Lower leg skin (tissue), 3 donors: ENCODE results near the gene SLC10A3.

Source experiments
- POLR2A ChIP-seq, 2 donors: fragments of 450-650 bp; IDR thresholded peaks; one replicate each; pipeline ENCODE4 v1.6.1; 2016 to 2017; ENCODE audit warnings: antibody characterized with exemption in 2 of 2, mild to moderate bottlenecking in 1 of 2, moderate library complexity in 1 of 2
- TF ChIP-seq, protein P1 (sequence below), 3 donors: fragments of 450-650 bp; IDR thresholded peaks; one replicate each; pipeline ENCODE4 v1.5.1; 2016; ENCODE audit warnings: antibody characterized with exemption in 3 of 3, mild to moderate bottlenecking in 3 of 3, moderate library complexity in 2 of 3

GRCh38 chrX:154468217-154468616 lies 22.2 kb downstream of the SLC10A3 start:
- TF ChIP-seq, protein P1, sequence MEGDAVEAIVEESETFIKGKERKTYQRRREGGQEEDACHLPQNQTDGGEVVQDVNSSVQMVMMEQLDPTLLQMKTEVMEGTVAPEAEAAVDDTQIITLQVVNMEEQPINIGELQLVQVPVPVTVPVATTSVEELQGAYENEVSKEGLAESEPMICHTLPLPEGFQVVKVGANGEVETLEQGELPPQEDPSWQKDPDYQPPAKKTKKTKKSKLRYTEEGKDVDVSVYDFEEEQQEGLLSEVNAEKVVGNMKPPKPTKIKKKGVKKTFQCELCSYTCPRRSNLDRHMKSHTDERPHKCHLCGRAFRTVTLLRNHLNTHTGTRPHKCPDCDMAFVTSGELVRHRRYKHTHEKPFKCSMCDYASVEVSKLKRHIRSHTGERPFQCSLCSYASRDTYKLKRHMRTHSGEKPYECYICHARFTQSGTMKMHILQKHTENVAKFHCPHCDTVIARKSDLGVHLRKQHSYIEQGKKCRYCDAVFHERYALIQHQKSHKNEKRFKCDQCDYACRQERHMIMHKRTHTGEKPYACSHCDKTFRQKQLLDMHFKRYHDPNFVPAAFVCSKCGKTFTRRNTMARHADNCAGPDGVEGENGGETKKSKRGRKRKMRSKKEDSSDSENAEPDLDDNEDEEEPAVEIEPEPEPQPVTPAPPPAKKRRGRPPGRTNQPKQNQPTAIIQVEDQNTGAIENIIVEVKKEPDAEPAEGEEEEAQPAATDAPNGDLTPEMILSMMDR (IDR thresholded peaks at IDR 0.05): no peak
- TF ChIP-seq POLR2A (IDR thresholded peaks at IDR 0.05): no peak
